ENCODE measurements around the gene TBC1D20. TPM values are rescaled to one million over a fixed set of nuclear protein-coding genes. Genes with fewer than 3 reads are reported as not detected.

TBC1D20 gene
- total RNA-seq, 6 experiments from 2014 or later: 36.7 to 47.0 (median 42.1) TPM

Other genes starting within 250 kb of the TBC1D20 start
- not detected for gene DEFB129, start 235.3 kb downstream of the TBC1D20 start, total RNA-seq (2021; fragmentation: NEBNext Ultra II Directional; extraction: Animal tissue kit (Norgen Biotek cat#: 25700))
- not detected for gene DEFB132, start 204.8 kb downstream of the TBC1D20 start, total RNA-seq (2021; fragmentation: NEBNext Ultra II Directional; extraction: Animal tissue kit (Norgen Biotek cat#: 25700))
- 1 to 10 TPM; 2.9 to 3.5 (median 3.2) TPM for gene C20orf96, start 171.8 kb downstream of the TBC1D20 start, total RNA-seq (2021; fragmentation: NEBNext Ultra II Directional; extraction: Animal tissue kit (Norgen Biotek cat#: 25700))
- gene ZCCHC3, start 165.0 kb downstream of the TBC1D20 start, total RNA-seq (2021; fragmentation: NEBNext Ultra II Directional; extraction: Animal tissue kit (Norgen Biotek cat#: 25700)): 10 to 100 TPM; 10.9 to 11.7 (median 11.4) TPM
- 10 to 100 TPM; 24.5 to 26.3 (median 25.0) TPM for gene SOX12, start 137.0 kb downstream of the TBC1D20 start, total RNA-seq (2021; fragmentation: NEBNext Ultra II Directional; extraction: Animal tissue kit (Norgen Biotek cat#: 25700))
- 10 to 100 TPM; 61.1 to 76.6 (median 65.4) TPM for gene NRSN2, start 115.4 kb downstream of the TBC1D20 start, total RNA-seq (2021; fragmentation: NEBNext Ultra II Directional; extraction: Animal tissue kit (Norgen Biotek cat#: 25700))
- 10 to 100 TPM in 3 of 6 experiments, 1 to 10 TPM in 3; 8.4 to 11.8 (median 10.1) TPM for gene TRIB3, start 81.8 kb downstream of the TBC1D20 start, total RNA-seq (2021; fragmentation: NEBNext Ultra II Directional; extraction: Animal tissue kit (Norgen Biotek cat#: 25700))
- 10 to 100 TPM; 76.4 to 84.1 (median 77.2) TPM for gene RBCK1, start 54.2 kb downstream of the TBC1D20 start, total RNA-seq (2021; fragmentation: NEBNext Ultra II Directional; extraction: Animal tissue kit (Norgen Biotek cat#: 25700))
- 100 to 1,000 TPM; 124 to 150 (median 135) TPM for gene CSNK2A1, start 81.3 kb upstream of the TBC1D20 start, total RNA-seq (2021; fragmentation: NEBNext Ultra II Directional; extraction: Animal tissue kit (Norgen Biotek cat#: 25700))
- gene TCF15, start 147.8 kb upstream of the TBC1D20 start, total RNA-seq (2021; fragmentation: NEBNext Ultra II Directional; extraction: Animal tissue kit (Norgen Biotek cat#: 25700)): not detected
- 10 to 100 TPM; 50.0 to 65.4 (median 58.3) TPM for gene SRXN1, start 190.7 kb upstream of the TBC1D20 start, total RNA-seq (2021; fragmentation: NEBNext Ultra II Directional; extraction: Animal tissue kit (Norgen Biotek cat#: 25700))
- not detected for gene SCRT2, start 213.3 kb upstream of the TBC1D20 start, total RNA-seq (2021; fragmentation: NEBNext Ultra II Directional; extraction: Animal tissue kit (Norgen Biotek cat#: 25700))